PC-3 (cell line): ENCODE data around the gene HOXD3. TPM values are rescaled to one million over a fixed set of nuclear protein-coding genes. Genes with fewer than 3 reads are reported as not detected.

Experiments
- ATAC-seq: fragments of 200-7000 bp; cut with Tn5 transposase; 2 replicates; pipeline ENCODE4 v1.9.1; 2020; ENCODE audit warnings: mild to moderate bottlenecking, moderate library complexity
- BruUV-seq: library from RNA; stranded (reverse); fragments of 400-500 nt; replicated peaks from 2 replicates; lab custom pipeline; 2021; lab: Mats Ljungman, UMichigan
- CTCF ChIA-PET: fragments of 300-600 bp; sonication (Branson Sonifier 250); formaldehyde crosslinking; loops from one replicate; lab custom pipeline; 2022; ENCODE audit warnings: antibody characterized with exemption; lab: Charles Lee
- POLR2A ChIA-PET: fragments of 300-600 bp; sonication (Branson Sonifier 250); formaldehyde crosslinking; loops from one replicate; lab custom pipeline; 2022; ENCODE audit warnings: antibody characterized with exemption; ENCODE audit not compliant: unreplicated experiment; lab: Charles Lee
- DNase-seq: peaks from one replicate; pipeline ENCODE4 v3.0.0-alpha.2; 2015
- H2AFZ ChIP-seq: fragments of 300-600 bp; sonication (generic); 2 replicates; pipeline ENCODE4 v1.6.0; 2016; ENCODE audit warnings: antibody characterized with exemption, low read length
- H3F3A ChIP-seq: fragments of 300-600 bp; sonication (generic); one replicate; pipeline ENCODE4 v1.6.0; 2017; ENCODE audit warnings: antibody characterized with exemption, low read length, control low read depth, mild to moderate bottlenecking; ENCODE audit not compliant: unreplicated experiment
- H3K27ac ChIP-seq: fragments of 300-600 bp; sonication (generic); 2 replicates; pipeline ENCODE4 v1.5.1; 2016; ENCODE audit warnings: mild to moderate bottlenecking, low read length
- H3K27me3 ChIP-seq: fragments of 300-600 bp; sonication (generic); 2 replicates; pipeline ENCODE4 v1.6.1; 2016; ENCODE audit warnings: low read length, mixed read lengths
- H3K36me3 ChIP-seq: fragments of 300-600 bp; sonication (generic); 2 replicates; pipeline ENCODE4 v1.6.1; 2016; ENCODE audit warnings: low read depth, mixed run types, low read length, mixed read lengths
- H3K4me1 ChIP-seq: fragments of 300-600 bp; sonication (generic); 2 replicates; pipeline ENCODE4 v1.5.1; 2016; ENCODE audit warnings: low read length; ENCODE audit not compliant: insufficient read depth
- H3K4me2 ChIP-seq: fragments of 300-600 bp; sonication (generic); 2 replicates; pipeline ENCODE4 v1.6.0; 2016; ENCODE audit warnings: low read length
- H3K4me3 ChIP-seq: fragments of 300-600 bp; sonication (generic); 2 replicates; pipeline ENCODE4 v1.5.1; 2016; ENCODE audit warnings: mild to moderate bottlenecking, low read length, mixed read lengths
- H3K79me2 ChIP-seq: fragments of 300-600 bp; sonication (generic); 2 replicates; pipeline ENCODE4 v1.6.1; 2017; ENCODE audit warnings: low read length, mixed read lengths
- H3K9ac ChIP-seq: fragments of 300-600 bp; sonication (generic); 2 replicates; pipeline ENCODE4 v1.6.0; 2016; ENCODE audit warnings: mild to moderate bottlenecking, low read length
- H3K9me2 ChIP-seq: fragments of 300-600 bp; sonication (generic); replicated peaks from 2 replicates; pipeline ENCODE4 v1.6.1; 2016; ENCODE audit warnings: mixed run types, low read length, mixed read lengths
- H3K9me3 ChIP-seq: fragments of 300-600 bp; sonication (generic); 2 replicates; pipeline ENCODE4 v1.6.1; 2016; ENCODE audit warnings: low read length, mixed read lengths
- H4K20me1 ChIP-seq: fragments of 300-600 bp; sonication (generic); 2 replicates; pipeline ENCODE4 v1.6.1; 2016; ENCODE audit warnings: low read length, mixed read lengths
- EZH2 ChIP-seq: fragments of 300-600 bp; sonication (generic); IDR thresholded peaks from one replicate; pipeline ENCODE4 v1.6.1; 2017; ENCODE audit warnings: antibody characterized with exemption, mild to moderate bottlenecking, low read length; ENCODE audit not compliant: unreplicated experiment
- EZH2phosphoT487 ChIP-seq: fragments of 300-600 bp; sonication (generic); IDR thresholded peaks from 2 replicates; pipeline ENCODE4 v1.6.1; 2018; ENCODE audit warnings: mild to moderate bottlenecking, antibody characterized with exemption, low read length, borderline replicate concordance
- intact Hi-C: fragments of 100-400 bp; cut with micrococcal nuclease; formaldehyde crosslinking; loops from 2 replicates; pipeline ENCODE4 v1.9.0; 2023
- total RNA-seq: library from RNA; depleted of rRNA; stranded (reverse); fragments of >200 nt; gene quantifications from 2 replicates; pipeline ENCODE4 v1.2.3, GENCODE V29; 2014
- TF ChIP-seq, protein P1 (sequence below): fragments of 300-600 bp; sonication (generic); conservative IDR thresholded peaks from 2 replicates; pipeline ENCODE4 v1.5.1; 2017; ENCODE audit warnings: antibody characterized with exemption, low read depth, mild to moderate bottlenecking, low read length

Gene HOXD3
- total RNA-seq, 1 experiment from 2014 or later = 4.4 TPM

DNA sequence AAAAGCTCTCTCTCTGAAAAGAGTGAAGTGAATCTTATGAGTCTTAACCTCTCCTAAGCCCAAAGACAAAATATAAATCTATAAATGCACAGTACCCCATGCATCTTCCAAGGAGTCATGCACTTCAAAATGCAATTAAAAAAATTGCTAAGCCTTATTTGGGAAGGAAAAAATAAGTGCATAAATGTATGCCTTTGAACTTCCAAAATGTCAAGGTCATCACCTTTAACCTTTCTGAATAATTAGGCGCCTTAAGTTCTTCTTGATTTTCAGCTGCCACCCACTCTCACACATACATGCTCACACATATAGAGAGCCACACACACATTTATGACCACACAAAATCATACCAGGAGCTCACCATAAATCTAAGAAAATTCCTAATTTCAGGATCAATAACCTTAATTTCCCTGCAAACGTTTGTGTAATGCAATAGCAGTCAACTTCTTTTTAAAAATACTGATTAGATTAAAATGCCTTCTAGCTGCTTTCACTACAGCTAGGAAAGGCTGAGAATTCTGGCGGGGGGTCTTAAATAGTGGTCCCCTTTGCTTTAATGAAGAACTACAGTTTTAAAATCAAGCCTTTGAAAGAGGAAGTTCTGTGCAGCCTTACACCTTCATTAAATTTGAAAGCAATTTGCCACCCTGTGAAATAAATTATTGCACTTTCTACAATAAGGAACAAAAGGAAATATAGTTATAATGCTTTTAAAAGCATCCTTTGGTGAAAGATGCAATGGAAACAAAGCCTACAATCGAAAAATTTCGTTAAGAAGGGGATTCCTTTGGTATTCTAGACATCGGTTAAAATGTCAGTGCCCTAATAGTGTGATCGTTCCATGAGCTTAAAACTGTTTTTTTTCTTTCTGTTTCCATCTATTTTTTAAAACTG lies 46.4 kb upstream of the HOXD3 start:
- Histone ChIP-seq H3K27ac (no peak overlapping the region), H3K4me2 (peak overlapping the region; percentile 33), H3K4me3 (no peak overlapping the region), H3K9me2 (no peaks in the 10 kb centered on the region), H3K4me1 (peaks cover 4% of the 10 kb centered on the region; the same call in 1 of the 2 replicates), H3K36me3 (no peaks in the 10 kb centered on the region), H2AFZ (no peak overlapping the region), H4K20me1 (no peaks in the 10 kb centered on the region), H3K9me3 (no peaks in the 10 kb centered on the region), H3K27me3 (peaks cover 40% of the 10 kb centered on the region), H3K9ac (no peak overlapping the region), H3K79me2 (no peaks in the 10 kb centered on the region), H3F3A (no peaks in the 10 kb centered on the region)
- BruUV-seq = no TSS peak
- TF ChIP-seq EZH2phosphoT487 (no peak), EZH2 (no peak)
- TF ChIP-seq, protein P1, sequence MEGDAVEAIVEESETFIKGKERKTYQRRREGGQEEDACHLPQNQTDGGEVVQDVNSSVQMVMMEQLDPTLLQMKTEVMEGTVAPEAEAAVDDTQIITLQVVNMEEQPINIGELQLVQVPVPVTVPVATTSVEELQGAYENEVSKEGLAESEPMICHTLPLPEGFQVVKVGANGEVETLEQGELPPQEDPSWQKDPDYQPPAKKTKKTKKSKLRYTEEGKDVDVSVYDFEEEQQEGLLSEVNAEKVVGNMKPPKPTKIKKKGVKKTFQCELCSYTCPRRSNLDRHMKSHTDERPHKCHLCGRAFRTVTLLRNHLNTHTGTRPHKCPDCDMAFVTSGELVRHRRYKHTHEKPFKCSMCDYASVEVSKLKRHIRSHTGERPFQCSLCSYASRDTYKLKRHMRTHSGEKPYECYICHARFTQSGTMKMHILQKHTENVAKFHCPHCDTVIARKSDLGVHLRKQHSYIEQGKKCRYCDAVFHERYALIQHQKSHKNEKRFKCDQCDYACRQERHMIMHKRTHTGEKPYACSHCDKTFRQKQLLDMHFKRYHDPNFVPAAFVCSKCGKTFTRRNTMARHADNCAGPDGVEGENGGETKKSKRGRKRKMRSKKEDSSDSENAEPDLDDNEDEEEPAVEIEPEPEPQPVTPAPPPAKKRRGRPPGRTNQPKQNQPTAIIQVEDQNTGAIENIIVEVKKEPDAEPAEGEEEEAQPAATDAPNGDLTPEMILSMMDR = no peak
- POLR2A ChIA-PET = no interaction called here
- DNase-seq = no peak
- intact Hi-C loops = loop anchor here (5.0 kb wide), 2 partner anchors 702 to 1037 kb away; no protein-coding TSS in a partner anchor
- CTCF ChIA-PET = interaction anchor here (1.0 kb wide), 1 partner anchor 421 kb away, joined by 10 read pairs; no protein-coding TSS in a partner anchor
- ATAC-seq = no peak

DNA sequence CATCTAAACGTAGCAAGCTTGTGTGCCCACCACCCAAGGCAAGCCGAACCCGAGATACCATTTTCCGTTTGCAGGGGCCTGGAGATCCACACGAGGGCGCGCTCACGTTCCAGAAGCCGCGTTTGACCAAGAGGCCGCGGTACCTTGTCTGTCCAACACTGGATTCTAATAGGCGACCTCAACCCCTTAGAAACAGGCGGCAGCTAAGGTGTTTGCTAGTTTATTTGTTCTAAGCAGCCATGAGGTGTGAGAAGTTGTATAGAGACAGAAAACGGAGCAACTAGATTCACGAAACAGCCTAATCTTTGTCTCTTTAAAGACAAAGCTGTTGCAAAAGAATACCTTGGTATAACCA lies 45.8 kb upstream of the HOXD3 start:
- no peak overlapping the region for H3K4me3 ChIP-seq
- ChIA-PET POLR2A (no interaction called here), CTCF (interaction anchor here (1.0 kb wide), 1 partner anchor 421 kb away, joined by 10 read pairs; no protein-coding TSS in a partner anchor)
- H3K36me3 ChIP-seq = no peaks in the 10 kb centered on the region
- H3K27me3 ChIP-seq = peaks cover 36% of the 10 kb centered on the region
- H2AFZ ChIP-seq = no peak overlapping the region
- TF ChIP-seq EZH2 (no peak), EZH2phosphoT487 (no peak)
- TF ChIP-seq, protein P1 = peak; percentile 91
- H3K9ac ChIP-seq = no peak overlapping the region
- ATAC-seq = peak; percentile 72
- no peaks in the 10 kb centered on the region for H3K9me2 ChIP-seq
- H3F3A ChIP-seq = no peaks in the 10 kb centered on the region
- BruUV-seq = no TSS peak
- no peaks in the 10 kb centered on the region for H3K9me3 ChIP-seq
- intact Hi-C loops = loop anchor here (5.0 kb wide), 2 partner anchors 701 to 1036 kb away; no protein-coding TSS in a partner anchor
- H3K4me2 ChIP-seq = peak overlapping the region; percentile 33
- no peaks in the 10 kb centered on the region for H3K79me2 ChIP-seq
- peak; percentile 65 for DNase-seq
- peaks cover 4% of the 10 kb centered on the region; the same call in 1 of the 2 replicates for H3K4me1 ChIP-seq
- no peak overlapping the region for H3K27ac ChIP-seq
- no peaks in the 10 kb centered on the region for H4K20me1 ChIP-seq
